SK-N-SH (cell line): Measurements from ENCODE around the gene NLGN3. TPM values are rescaled to one million over a fixed set of nuclear protein-coding genes. Genes with fewer than 3 reads are reported as not detected.

Experiments used
- CTCF ChIA-PET: fragments of 300-600, 350-600 bp; formaldehyde crosslinking; extraction: SDS; loops from one replicate; lab custom pipeline; 2021; lab: Yijun Ruan, JAX
- POLR2A ChIA-PET: fragments of 350-600 bp; sonication (Branson Sonifier 250); formaldehyde crosslinking; extraction: SDS; loops from one replicate; lab custom pipeline; 2020; ENCODE audit warnings: antibody characterized with exemption, inconsistent platforms; lab: Yijun Ruan, JAX
- DNase-seq: peaks from one replicate; pipeline ENCODE4 v3.0.0; 2012
- H2AFZ ChIP-seq: fragments of 200-600 bp; sonication (generic); 2 replicates; pipeline ENCODE4 v1.8.1; 2016; ENCODE audit warnings: antibody characterized with exemption, mild to moderate bottlenecking, low read depth
- H3F3A ChIP-seq: fragments of 200-600 bp; sonication (generic); replicated peaks from 2 replicates; pipeline ENCODE3; 2016; ENCODE audit warnings: antibody characterized with exemption, mild to moderate bottlenecking; ENCODE audit not compliant: insufficient read depth
- H3K27ac ChIP-seq, 2 experiments: fragments of 200-500 bp in 1 of 2; fragments of 200-600 bp in 1 of 2; sonication (Bioruptor generic) in 1 of 2; sonication (generic), shearing (Covaris generic) in 1 of 2; 2 replicates each; pipeline versions ENCODE4 v1.5.1 to v1.6.1; 2014 to 2016; ENCODE audit warnings: low read depth in 2 of 2, inconsistent platforms in 1 of 2, low read length in 1 of 2, mild to moderate bottlenecking in 1 of 2, mixed read lengths in 1 of 2
- H3K27me3 ChIP-seq: fragments of 200-600 bp; sonication (generic), shearing (Covaris generic); 2 replicates; pipeline ENCODE4 v1.6.1; 2016; ENCODE audit warnings: mixed run types; ENCODE audit not compliant: insufficient read depth
- H3K36me3 ChIP-seq, 2 experiments: fragments of 200-500 bp in 1 of 2; fragments of 200-600 bp in 1 of 2; sonication (Bioruptor generic) in 1 of 2; sonication (generic) in 1 of 2; replicated peaks in 1 of 2; 2 replicates each; pipeline versions ENCODE3 to v1.5.1; 2014 to 2016; ENCODE audit warnings: low read length in 1 of 2, mild to moderate bottlenecking in 1 of 2; ENCODE audit not compliant: insufficient read depth in 2 of 2, control insufficient read depth in 1 of 2
- H3K4me1 ChIP-seq, 2 experiments: fragments of 200-500 bp in 1 of 2; fragments of 200-600 bp in 1 of 2; sonication (Bioruptor generic) in 1 of 2; sonication (generic), shearing (Covaris generic) in 1 of 2; 2 replicates each; pipeline versions ENCODE4 v1.5.1 to v1.6.1; 2014 to 2016; ENCODE audit warnings: low read depth in 1 of 2, low read length in 1 of 2, mixed run types in 1 of 2; ENCODE audit not compliant: insufficient read depth in 2 of 2, control insufficient read depth in 1 of 2
- H3K4me2 ChIP-seq: fragments of 200-600 bp; sonication (generic), shearing (Covaris generic); 2 replicates; pipeline ENCODE4 v1.6.1; 2017; ENCODE audit warnings: mixed run types
- H3K4me3 ChIP-seq, 2 experiments: fragments of 200-500 bp in 1 of 2; fragments of 200-600 bp in 1 of 2; sonication (Bioruptor generic) in 1 of 2; sonication (generic), shearing (Covaris generic) in 1 of 2; 2 replicates each; pipeline versions ENCODE4 v1.5.1 to v1.8.1; 2014 to 2016; ENCODE audit warnings: low read depth in 2 of 2, inconsistent platforms in 1 of 2, low read length in 1 of 2, mild to moderate bottlenecking in 1 of 2, mixed read lengths in 1 of 2, moderate library complexity in 1 of 2
- H3K79me2 ChIP-seq: fragments of 200-600 bp; sonication (generic); 2 replicates; pipeline ENCODE4 v1.8.1; 2017; ENCODE audit warnings: mild to moderate bottlenecking; ENCODE audit not compliant: insufficient read depth
- H3K9ac ChIP-seq: fragments of 200-600 bp; sonication (generic); 2 replicates; pipeline ENCODE4 v1.6.1; 2017; ENCODE audit warnings: mixed run types
- H3K9me2 ChIP-seq: fragments of 200-600 bp; sonication (generic); 2 replicates; pipeline ENCODE4 v1.6.1; 2017; ENCODE audit warnings: mixed run types
- H3K9me3 ChIP-seq: fragments of 200-600 bp; sonication (generic); 2 replicates; pipeline ENCODE4 v1.6.1; 2017; ENCODE audit warnings: mixed run types, mild to moderate bottlenecking, moderate library complexity
- H4K20me1 ChIP-seq: fragments of 200-600 bp; sonication (generic); 2 replicates; pipeline ENCODE4 v1.6.1; 2017; ENCODE audit warnings: mild to moderate bottlenecking, mixed run types; ENCODE audit not compliant: insufficient read depth
- CTCF ChIP-seq: fragments of 200-600 bp; sonication (generic); IDR thresholded peaks from 2 replicates; pipeline ENCODE4 v1.6.1; 2017; ENCODE audit warnings: antibody characterized with exemption, mild to moderate bottlenecking, moderate library complexity
- EP300 ChIP-seq, 2 experiments: IDR thresholded peaks; 2 replicates each; pipeline versions ENCODE4 v1.4.0 to v1.6.1; 2012; ENCODE audit warnings: borderline replicate concordance in 1 of 2, low read depth in 1 of 2, low read length in 1 of 2
- EZH2phosphoT487 ChIP-seq: fragments of 200-600 bp; sonication (generic); IDR thresholded peaks from 2 replicates; pipeline ENCODE4 v1.6.1; 2017; ENCODE audit warnings: low read depth, mixed run types, mild to moderate bottlenecking, antibody characterized with exemption, moderate library complexity, borderline replicate concordance
- FOXM1 ChIP-seq: IDR thresholded peaks from 2 replicates; pipeline ENCODE4 v1.4.0; 2012; ENCODE audit warnings: low read depth, mild to moderate bottlenecking
- IRF3 ChIP-seq: fragments of 150-350 bp; IDR thresholded peaks from 2 replicates; pipeline ENCODE4 v1.6.1; 2016; ENCODE audit warnings: mild to moderate bottlenecking, low read depth, low read length
- MXI1 ChIP-seq: IDR thresholded peaks from 2 replicates; pipeline ENCODE4 v1.6.1; 2012; ENCODE audit warnings: mild to moderate bottlenecking, low read depth, low read length, improper control_type of control experiment
- NFIC ChIP-seq: IDR thresholded peaks from 2 replicates; pipeline ENCODE4 v1.4.0; 2012; ENCODE audit warnings: borderline replicate concordance
- RXRA ChIP-seq: IDR thresholded peaks from 2 replicates; pipeline ENCODE4 v1.4.0; 2012; ENCODE audit warnings: low read depth, mild to moderate bottlenecking, borderline replicate concordance
- SMC3 ChIP-seq: IDR thresholded peaks from 2 replicates; pipeline ENCODE4 v1.6.1; 2012; ENCODE audit warnings: low read depth, low read length, improper control_type of control experiment
- TAF1 ChIP-seq: IDR thresholded peaks from 2 replicates; pipeline ENCODE4 v1.6.1; 2012; ENCODE audit warnings: low read depth, mild to moderate bottlenecking, low read length, moderate library complexity, borderline replicate concordance
- ZBTB33 ChIP-seq: IDR thresholded peaks from 2 replicates; pipeline ENCODE4 v1.4.0; 2012; ENCODE audit warnings: low read depth, borderline replicate concordance
- WGBS: methylation state at CpG from one replicate; pipeline ENCODE4 v1.1.6; 2017; ENCODE audit warnings: low lambda C conversion rate; 5-methylcytosine and 5-hydroxymethylcytosine counted together
- polyA plus RNA-seq, 3 experiments: library from polyadenylated mRNA; depleted of rRNA; stranded (reverse); fragments of >200 nt; gene quantifications; 2 replicates each; pipeline ENCODE4 v1.2.3, GENCODE V29; 2012

The NLGN3 gene
- polyA plus RNA-seq, 1 of the 3 experiments (the other 2 are of a cell fraction) = 5.3 TPM

GRCh38 chrX:71095033-71095432 is 49.6 kb upstream of the NLGN3 start:
- ChIA-PET POLR2A (no interaction called here), CTCF (no interaction called here)
- H4K20me1 ChIP-seq = no peaks in the 10 kb centered on the region
- H3K4me1 ChIP-seq = peaks cover 0 to 16% of the 10 kb centered on the region in 2 experiments; a peak in 1 of 4 replicates
- peak overlapping the region; percentile 98 for H2AFZ ChIP-seq
- H3K4me3 ChIP-seq = peak overlapping the region; percentile 69 to 77
- no peaks in the 10 kb centered on the region for H3K79me2 ChIP-seq
- no peaks in the 10 kb centered on the region for H3K9me3 ChIP-seq
- no peak for DNase-seq
- peaks cover 5% of the 10 kb centered on the region; the same call in 1 of the 2 replicates for H3K27me3 ChIP-seq
- peak overlapping the region in 1 of 2 experiments; percentile 17; a peak in 1 of 4 replicates for H3K27ac ChIP-seq
- no peaks in the 10 kb centered on the region for H3F3A ChIP-seq
- H3K9me2 ChIP-seq = no peaks in the 10 kb centered on the region
- peak overlapping the region; percentile 53; the same call in 1 of the 2 replicates for H3K9ac ChIP-seq
- H3K36me3 ChIP-seq = no peaks in the 10 kb centered on the region
- WGBS = 20% methylated on average over 6 of the region's 6 CpGs
- TF ChIP-seq EP300 (IDR thresholded peaks at IDR 0.05; ENCODE audit: borderline replicate concordance in 1 of 2, low read depth in 1 of 2, low read length in 1 of 2) (no peak), IRF3 (no peak), FOXM1 (no peak), TAF1 (no peak), RXRA (no peak), CTCF (no peak), EZH2phosphoT487 (no peak), NFIC (no peak), SMC3 (no peak), MXI1 (no peak), ZBTB33 (no peak)
- TF ChIP-seq, all 33 proteins: peak for 0
- peak overlapping the region; percentile 94 for H3K4me2 ChIP-seq
